HG02678 (cell line): Measurements from ENCODE around the gene FAM120A.

Source experiments
- ATAC-seq: cut with Tn5 transposase; IDR thresholded peaks from one replicate; pipeline ENCODE4 v1.9.1; 2021; ENCODE audit warnings: mild to moderate bottlenecking, moderate library complexity; ENCODE audit not compliant: unreplicated experiment

The FAM120A gene

DNA sequence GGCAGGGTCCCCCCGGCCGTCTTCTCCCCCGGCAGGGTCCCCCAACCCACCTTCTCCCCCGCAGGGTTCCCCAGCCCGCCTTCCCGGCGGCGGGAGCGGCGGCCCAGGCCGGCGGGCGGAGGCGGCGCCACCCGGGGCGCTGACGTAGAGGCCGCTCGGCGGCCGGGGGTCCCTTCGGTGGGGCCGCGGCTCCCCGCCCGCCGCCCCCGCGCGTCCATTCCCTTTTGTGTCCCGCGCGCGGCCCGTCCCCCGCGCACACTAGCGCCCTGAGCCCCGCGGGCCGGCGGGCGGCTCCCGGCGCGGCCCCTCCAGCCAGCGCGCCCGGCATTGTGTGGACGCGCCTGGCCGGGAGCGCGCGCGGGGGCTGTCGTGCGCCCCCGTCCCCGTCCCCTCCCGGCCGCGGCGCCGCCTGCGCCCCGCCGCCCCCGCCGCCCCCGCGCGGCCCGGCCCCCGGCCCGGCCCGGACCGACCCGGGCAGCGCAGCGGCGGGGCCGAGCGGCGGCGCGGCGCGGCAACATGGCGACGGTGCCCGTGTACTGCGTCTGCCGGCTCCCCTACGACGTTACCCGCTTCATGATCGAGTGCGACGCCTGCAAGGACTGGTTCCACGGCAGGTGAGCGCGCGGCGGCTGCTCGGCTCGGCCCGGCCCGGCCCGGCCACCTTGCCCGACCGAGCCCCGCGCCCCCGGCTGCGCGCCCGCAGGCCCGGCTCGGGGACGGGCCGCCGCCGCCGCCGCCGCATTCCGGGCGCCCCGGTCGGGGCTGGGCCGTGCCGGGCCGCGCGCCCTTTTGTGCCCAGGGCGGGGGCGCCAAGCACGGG is 125.0 kb downstream of the FAM120A start, which contains the start of gene PHF2:
PHF2 (plus strand) TSS at position 327 of the 820 bp plus-strand sequence; CDS start at position 517, 190 bp downstream.
- peak; percentile 43 for ATAC-seq

GRCh38 chr9:93577078-93577974 is 125.8 kb downstream of the FAM120A start:
- ATAC-seq: peak; percentile 11

DNA sequence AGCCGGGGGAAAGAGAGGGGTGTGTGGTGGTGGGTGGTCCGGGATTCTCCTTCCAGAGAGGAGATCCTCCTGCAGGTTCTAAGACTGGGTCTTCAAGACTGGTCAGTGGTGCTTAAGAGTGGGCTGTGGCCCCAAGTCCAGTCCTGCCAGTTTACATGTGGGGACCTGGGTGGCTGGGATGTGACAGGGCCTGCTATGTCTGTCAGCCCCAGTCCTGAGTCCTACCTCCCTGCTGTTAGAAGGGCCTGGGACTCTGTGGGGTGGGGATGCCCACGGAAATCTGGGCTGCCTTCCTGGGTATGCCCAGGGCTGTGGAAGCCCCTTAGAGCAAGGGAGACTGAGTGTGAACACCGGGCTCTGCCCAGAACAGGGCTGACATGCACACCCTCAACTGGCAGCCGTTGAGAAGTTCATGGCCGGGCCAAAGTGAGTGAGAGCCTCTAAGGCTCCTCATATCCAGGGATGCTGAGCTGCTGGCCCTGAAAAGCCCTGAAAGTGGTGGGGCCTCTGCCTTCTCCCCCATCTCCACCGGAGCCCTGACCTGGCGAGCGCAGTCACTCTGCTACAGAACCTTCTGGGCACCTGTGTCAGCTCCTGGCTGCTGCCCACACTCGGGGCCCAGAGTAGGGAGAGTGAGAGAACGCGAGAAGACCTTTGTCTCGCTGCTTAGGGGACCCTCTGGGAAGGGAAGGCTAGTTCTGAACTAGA is 126.6 kb downstream of the FAM120A start:
- ATAC-seq: no peak

- no peak for ATAC-seq
Observed at GRCh38 chr9:93578844-93579243, 127.4 kb downstream of the FAM120A start.

- no peak for ATAC-seq
Observed at GRCh38 chr9:93579711-93580516, 128.4 kb downstream of the FAM120A start.

DNA sequence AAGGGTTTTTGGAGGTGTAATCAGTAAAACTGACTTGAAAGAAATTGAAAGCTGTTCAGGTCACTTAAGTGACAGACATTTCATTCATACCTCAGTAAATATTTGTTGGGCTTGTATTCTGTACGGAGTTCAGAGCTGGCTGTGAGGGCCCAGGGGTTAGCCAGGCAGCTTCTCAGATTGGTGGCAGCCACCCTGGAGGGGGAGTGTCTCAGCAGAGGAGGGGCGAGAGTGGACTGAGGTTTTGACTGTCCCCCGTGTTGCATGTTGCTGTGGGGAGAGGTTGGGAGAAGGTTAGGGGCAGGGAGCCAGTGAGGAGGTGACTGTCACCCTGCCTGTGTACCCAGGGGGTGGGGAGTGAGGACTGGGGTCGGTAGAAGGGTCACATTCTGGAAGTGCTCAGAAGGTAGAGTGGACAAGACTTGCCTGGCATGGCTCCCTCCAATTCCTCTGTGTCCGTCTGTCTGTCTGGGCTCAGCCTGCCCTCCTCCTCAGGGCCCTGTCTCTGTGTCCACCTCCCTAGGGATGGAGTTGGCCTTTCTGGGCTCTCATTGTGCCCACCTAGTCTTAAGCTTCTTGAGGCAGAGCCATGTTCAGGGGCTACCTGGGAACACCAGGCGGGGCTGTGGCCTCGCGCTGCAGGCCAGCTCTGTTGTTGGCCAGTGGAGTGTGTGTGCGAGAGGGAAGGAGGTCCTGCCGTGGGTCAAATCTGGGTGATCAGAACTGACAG is 129.3 kb downstream of the FAM120A start:
- no peak for ATAC-seq

GRCh38 chr9:93582115-93582514 is 130.6 kb downstream of the FAM120A start:
- no peak for ATAC-seq

DNA sequence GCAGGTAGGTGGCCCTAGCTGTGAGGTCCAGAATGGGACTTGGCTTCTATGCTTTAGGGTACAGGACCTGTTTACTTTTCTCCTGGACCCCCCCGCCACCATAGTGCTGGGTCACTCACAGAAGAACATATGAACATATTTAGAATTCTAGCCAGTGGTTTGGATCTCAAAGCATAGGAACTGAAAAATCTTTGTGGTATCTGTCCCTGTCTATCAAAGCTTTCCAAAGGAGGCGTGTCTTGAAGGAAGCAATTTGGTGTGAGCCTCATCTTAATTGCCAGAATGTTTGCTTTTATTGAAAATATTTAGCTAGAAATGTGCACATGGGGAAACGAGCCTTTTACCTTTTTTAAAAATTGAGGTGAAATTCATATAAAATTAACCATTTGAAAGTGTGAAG is 131.1 kb downstream of the FAM120A start:
- no peak for ATAC-seq

GRCh38 chr9:93585259-93585658 is 133.8 kb downstream of the FAM120A start:
- no peak for ATAC-seq

GRCh38 chr9:93585695-93586094 is 134.2 kb downstream of the FAM120A start:
- ATAC-seq: no peak

DNA sequence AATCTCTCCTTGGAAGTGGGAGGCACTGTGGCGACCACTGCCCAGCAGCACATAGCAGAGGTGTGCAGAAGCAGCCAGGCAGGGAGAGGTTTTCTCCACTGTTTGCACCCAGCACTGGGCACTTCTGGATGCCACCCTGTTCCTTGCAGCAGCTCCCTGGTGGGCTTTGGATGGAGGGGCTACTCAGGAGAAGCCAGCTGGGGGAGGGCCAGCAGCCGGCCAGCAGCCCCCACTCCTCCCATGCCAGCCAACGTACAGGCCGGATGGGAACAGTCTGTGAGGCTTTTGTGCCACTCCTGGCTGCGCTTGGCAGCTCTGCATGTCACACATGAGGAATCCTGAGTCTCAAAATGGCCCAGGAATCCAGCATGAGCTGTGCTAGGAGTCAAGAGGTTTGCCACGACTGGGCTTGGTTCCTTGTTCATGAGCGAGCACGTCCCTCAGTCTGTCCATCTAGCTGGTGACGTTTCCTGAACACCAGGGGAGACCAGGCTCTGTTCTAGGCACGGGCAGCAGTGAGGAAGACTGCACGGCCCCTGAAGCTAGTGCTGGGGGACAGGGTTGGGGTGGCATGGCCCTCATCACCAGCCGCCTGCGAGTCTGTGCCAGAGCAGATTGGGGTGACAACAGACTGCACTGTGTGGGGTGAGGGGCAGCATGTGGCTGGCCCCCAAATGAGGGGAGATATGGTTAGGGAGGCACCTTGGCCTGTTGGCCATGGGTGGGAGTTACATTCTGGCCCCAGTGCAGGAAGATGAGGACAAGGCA is 135.0 kb downstream of the FAM120A start:
- no peak for ATAC-seq

DNA sequence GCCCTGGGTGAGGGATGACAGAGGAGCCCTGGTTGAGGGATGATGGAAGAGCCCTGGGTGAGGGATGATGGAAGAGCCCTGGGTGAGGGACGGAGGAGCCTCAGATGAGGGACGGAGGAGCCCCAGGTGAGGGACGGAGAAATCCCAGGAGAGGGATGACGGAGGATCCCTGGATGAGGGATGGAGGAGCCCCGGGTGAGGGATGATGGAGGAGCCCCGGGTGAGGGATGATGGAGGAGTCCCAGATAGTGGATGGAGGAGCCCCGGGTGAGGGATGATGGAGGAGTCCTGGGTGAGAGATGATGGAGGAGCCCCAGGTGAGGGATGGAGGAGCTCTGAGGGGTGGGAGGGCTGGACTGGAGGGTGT is 135.8 kb downstream of the FAM120A start:
- no peak for ATAC-seq

GRCh38 chr9:93587651-93588347 is 136.3 kb downstream of the FAM120A start:
- no peak for ATAC-seq

- ATAC-seq: no peak
Observed at GRCh38 chr9:93588641-93589609, 137.4 kb downstream of the FAM120A start.

DNA sequence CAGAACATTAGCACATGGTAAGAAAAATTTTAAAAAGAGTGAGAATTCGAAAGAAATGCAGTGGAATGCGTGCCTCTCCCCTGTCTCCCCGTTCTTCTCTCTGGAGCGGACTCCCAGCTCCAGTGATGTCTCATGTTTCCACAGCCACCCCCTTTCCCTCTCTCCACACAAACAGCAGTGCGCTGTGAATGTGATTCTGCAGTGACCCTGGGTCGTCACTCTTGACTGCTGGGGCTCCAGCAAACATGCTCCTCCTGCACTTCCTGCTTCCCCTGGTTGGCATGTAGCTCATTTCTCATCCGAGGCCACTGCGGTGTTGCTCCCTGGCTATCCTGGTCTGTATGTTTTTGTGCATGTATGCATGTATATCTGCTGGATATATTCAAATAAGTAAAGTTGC is 138.2 kb downstream of the FAM120A start:
- no peak for ATAC-seq

DNA sequence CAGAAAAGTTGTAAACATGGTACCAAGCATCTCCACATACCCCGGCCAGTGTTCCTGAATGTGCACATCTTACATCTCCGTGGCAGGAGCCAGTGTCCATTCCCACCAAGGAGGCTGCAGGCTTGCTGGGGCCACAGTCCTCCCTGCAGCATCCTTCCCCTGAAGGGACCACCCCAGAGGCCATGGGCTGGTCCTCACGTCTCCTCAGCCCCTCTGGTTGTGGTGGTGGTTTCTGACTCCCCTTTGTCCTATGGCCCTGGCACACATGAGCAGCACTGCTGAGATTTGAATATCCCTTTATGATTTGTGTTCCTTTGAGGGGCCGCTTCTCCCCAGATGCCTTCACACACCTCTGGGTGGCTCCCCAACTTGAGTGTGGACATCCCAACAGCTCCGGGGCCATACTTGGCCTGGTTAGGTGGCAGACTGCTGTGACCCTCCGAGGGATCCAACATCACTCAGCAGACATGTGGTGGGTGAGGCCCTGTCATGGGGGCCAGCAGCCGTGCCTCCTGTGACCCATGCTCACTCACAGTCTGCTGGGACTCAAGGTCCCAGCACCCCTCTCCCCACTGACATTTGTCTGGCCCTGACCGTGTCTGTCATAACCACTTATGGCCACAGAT is 139.2 kb downstream of the FAM120A start:
- ATAC-seq: no peak
